GM08714 (cell line): ENCODE measurements around the gene DAB2IP.
"Not testable (repeated sequence)": the region's sequence is repeated elsewhere in the genome, so short reads cannot be mapped to it uniquely, and the experiment has no call there.

Source experiments
- H3K4me3 ChIP-seq: fragments of 200-500 bp; sonication (Bioruptor generic); 2 replicates; pipeline ENCODE4 v1.5.1; 2014; ENCODE audit warnings: mild to moderate bottlenecking, low read length, inconsistent platforms
- ZNF274 ChIP-seq: IDR thresholded peaks from 2 replicates; pipeline ENCODE4 v1.6.1; 2012; ENCODE audit warnings: mild to moderate bottlenecking, low read depth, low read length

Gene DAB2IP

GRCh38 chr9:121783111-121783510 is 131.7 kb downstream of the DAB2IP start:
- TF ChIP-seq ZNF274: no peak
- H3K4me3 ChIP-seq: no peak overlapping the region

GRCh38 chr9:121783521-121784507 is 132.4 kb downstream of the DAB2IP start:
- TF ChIP-seq ZNF274: no peak
- no peak overlapping the region for H3K4me3 ChIP-seq

GRCh38 chr9:121784731-121785411 is 133.4 kb downstream of the DAB2IP start:
- TF ChIP-seq ZNF274: no peak
- no peak overlapping the region for H3K4me3 ChIP-seq

- no peak overlapping the region for H3K4me3 ChIP-seq
- no peak for TF ChIP-seq ZNF274
Observed at GRCh38 chr9:121785673-121786542, 134.5 kb downstream of the DAB2IP start.

GRCh38 chr9:121786543-121786948 is 135.1 kb downstream of the DAB2IP start:
- no peak for TF ChIP-seq ZNF274
- no peak overlapping the region for H3K4me3 ChIP-seq

- H3K4me3 ChIP-seq: no peak overlapping the region
- no peak for TF ChIP-seq ZNF274
Observed at GRCh38 chr9:121786998-121787422, 135.6 kb downstream of the DAB2IP start.

- no peak overlapping the region for H3K4me3 ChIP-seq
- TF ChIP-seq ZNF274: no peak
Observed at GRCh38 chr9:121788686-121789366, 137.4 kb downstream of the DAB2IP start.

- no peak for TF ChIP-seq ZNF274
- no peak overlapping the region for H3K4me3 ChIP-seq
Observed at GRCh38 chr9:121790841-121791240, 139.4 kb downstream of the DAB2IP start.

- H3K4me3 ChIP-seq: not testable (repeated sequence)
Observed at GRCh38 chr9:121792476-121792875, 141.0 kb downstream of the DAB2IP start.

- H3K4me3 ChIP-seq: not testable (repeated sequence)
Observed at GRCh38 chr9:121794334-121794733, 142.9 kb downstream of the DAB2IP start.

- TF ChIP-seq ZNF274: no peak
- H3K4me3 ChIP-seq: no peak overlapping the region
Observed at GRCh38 chr9:121797081-121797480, 145.6 kb downstream of the DAB2IP start.

GRCh38 chr9:121798941-121799340 is 147.5 kb downstream of the DAB2IP start:
- no peak for TF ChIP-seq ZNF274
- H3K4me3 ChIP-seq: no peak overlapping the region

GRCh38 chr9:121800376-121800775 is 148.9 kb downstream of the DAB2IP start:
- TF ChIP-seq ZNF274: no peak

GRCh38 chr9:121801579-121801978 is 150.1 kb downstream of the DAB2IP start:
- no peak for TF ChIP-seq ZNF274

More at GRCh38 chr9:121800376-121800775, 148.9 kb downstream of the DAB2IP start:
- H3K4me3 ChIP-seq: no peak overlapping the region

More at GRCh38 chr9:121801579-121801978, 150.1 kb downstream of the DAB2IP start:
- H3K4me3 ChIP-seq: no peak overlapping the region
